PC-3 (cell line): ENCODE data around the gene ETV7.

Experiments used
- EZH2 ChIP-seq: fragments of 300-600 bp; sonication (generic); IDR thresholded peaks from one replicate; pipeline ENCODE4 v1.6.1; 2017; ENCODE audit warnings: antibody characterized with exemption, mild to moderate bottlenecking, low read length; ENCODE audit not compliant: unreplicated experiment
- TF ChIP-seq, protein P1 (sequence below): fragments of 300-600 bp; sonication (generic); conservative IDR thresholded peaks from 2 replicates; pipeline ENCODE4 v1.5.1; 2017; ENCODE audit warnings: antibody characterized with exemption, low read depth, mild to moderate bottlenecking, low read length

DNA sequence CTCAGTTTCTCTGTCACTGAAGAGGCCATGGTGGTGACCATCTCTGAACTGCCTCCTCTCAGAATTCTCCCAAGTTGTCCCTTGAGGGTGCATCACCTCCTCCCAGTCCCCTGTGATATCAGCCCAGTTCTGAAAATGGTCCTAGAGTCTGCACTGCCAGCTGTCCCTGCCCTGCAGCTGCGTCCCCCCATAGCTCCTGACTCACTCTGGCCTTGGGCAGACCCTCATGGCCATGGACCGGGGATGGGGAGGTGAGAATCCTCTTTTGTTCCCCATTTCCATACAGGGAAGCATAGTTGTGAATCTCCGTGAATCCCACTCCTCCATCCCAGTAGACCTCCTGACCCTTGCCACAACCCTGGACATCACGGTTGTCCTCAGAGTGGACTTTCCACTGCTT, 4.5 kb downstream of the ETV7 start:
- TF ChIP-seq, protein P1, sequence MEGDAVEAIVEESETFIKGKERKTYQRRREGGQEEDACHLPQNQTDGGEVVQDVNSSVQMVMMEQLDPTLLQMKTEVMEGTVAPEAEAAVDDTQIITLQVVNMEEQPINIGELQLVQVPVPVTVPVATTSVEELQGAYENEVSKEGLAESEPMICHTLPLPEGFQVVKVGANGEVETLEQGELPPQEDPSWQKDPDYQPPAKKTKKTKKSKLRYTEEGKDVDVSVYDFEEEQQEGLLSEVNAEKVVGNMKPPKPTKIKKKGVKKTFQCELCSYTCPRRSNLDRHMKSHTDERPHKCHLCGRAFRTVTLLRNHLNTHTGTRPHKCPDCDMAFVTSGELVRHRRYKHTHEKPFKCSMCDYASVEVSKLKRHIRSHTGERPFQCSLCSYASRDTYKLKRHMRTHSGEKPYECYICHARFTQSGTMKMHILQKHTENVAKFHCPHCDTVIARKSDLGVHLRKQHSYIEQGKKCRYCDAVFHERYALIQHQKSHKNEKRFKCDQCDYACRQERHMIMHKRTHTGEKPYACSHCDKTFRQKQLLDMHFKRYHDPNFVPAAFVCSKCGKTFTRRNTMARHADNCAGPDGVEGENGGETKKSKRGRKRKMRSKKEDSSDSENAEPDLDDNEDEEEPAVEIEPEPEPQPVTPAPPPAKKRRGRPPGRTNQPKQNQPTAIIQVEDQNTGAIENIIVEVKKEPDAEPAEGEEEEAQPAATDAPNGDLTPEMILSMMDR = no peak
- no peak for TF ChIP-seq EZH2
